A673 (cell line): ENCODE data around the gene DOK1. TPM values are rescaled to one million over a fixed set of nuclear protein-coding genes. Genes with fewer than 3 reads are reported as not detected.

Experiments
- Bru-seq: library from RNA; stranded (reverse); fragments of 400-500 nt; gene quantifications from one replicate; lab custom pipeline; 2021; lab: Mats Ljungman, UMichigan
- BruChase-seq, 2 experiments: library from RNA; stranded (reverse); fragments of 400-500 nt; gene quantifications; one replicate each; lab custom pipeline; 2021; lab: Mats Ljungman, UMichigan
- BruUV-seq: library from RNA; stranded (reverse); fragments of 400-500 nt; replicated peaks from 2 replicates; lab custom pipeline; 2021; lab: Mats Ljungman, UMichigan
- CTCF ChIA-PET: fragments of 300-600 bp; sonication (Branson Sonifier 250); formaldehyde crosslinking; loops from one replicate; lab custom pipeline; 2022; ENCODE audit warnings: antibody characterized with exemption; lab: Charles Lee
- POLR2A ChIA-PET: fragments of 300-600 bp; sonication (Branson Sonifier 250); formaldehyde crosslinking; loops from one replicate; lab custom pipeline; 2022; ENCODE audit warnings: antibody characterized with exemption; ENCODE audit not compliant: low non-redundant PET; lab: Charles Lee
- DNase-seq: peaks from one replicate; pipeline ENCODE4 v3.0.0-alpha.2; 2015; ENCODE audit warnings: low spot score
- H3K27ac ChIP-seq: fragments of 200-600 bp; sonication (generic); 2 replicates; pipeline ENCODE4 v1.5.1; 2016; ENCODE audit warnings: mixed run types, low read depth, mild to moderate bottlenecking, mixed read lengths, antibody characterized with exemption, low read length; ENCODE audit not compliant: poor library complexity, severe bottlenecking
- H3K27me3 ChIP-seq: fragments of 200-600 bp; sonication (generic); replicated peaks from 2 replicates; pipeline ENCODE4 v1.6.1; 2017; ENCODE audit warnings: mixed run types, low read depth, mild to moderate bottlenecking, mixed read lengths, antibody characterized with exemption, low read length; ENCODE audit not compliant: insufficient read depth, poor library complexity
- H3K36me3 ChIP-seq: fragments of 200-600 bp; sonication (generic); 2 replicates; pipeline ENCODE4 v1.6.1; 2016; ENCODE audit warnings: mixed run types, mild to moderate bottlenecking, mixed read lengths, antibody characterized with exemption, low read length; ENCODE audit not compliant: insufficient read depth, poor library complexity, severe bottlenecking
- H3K4me1 ChIP-seq: fragments of 200-600 bp; sonication (generic); 2 replicates; pipeline ENCODE4 v1.6.1; 2017; ENCODE audit warnings: mixed run types, mild to moderate bottlenecking, mixed read lengths, antibody characterized with exemption, low read length; ENCODE audit not compliant: insufficient read depth, poor library complexity, severe bottlenecking
- H3K4me3 ChIP-seq: fragments of 200-600 bp; sonication (generic); 2 replicates; pipeline ENCODE4 v1.5.1; 2016; ENCODE audit warnings: low read depth, mixed run types, mild to moderate bottlenecking, mixed read lengths, low read length; ENCODE audit not compliant: poor library complexity, severe bottlenecking
- H3K9me3 ChIP-seq: fragments of 200-600 bp; sonication (generic); 2 replicates; pipeline ENCODE4 v1.6.1; 2016; ENCODE audit warnings: mixed run types, low read depth, mild to moderate bottlenecking, mixed read lengths, antibody characterized with exemption, low read length; ENCODE audit not compliant: poor library complexity, severe bottlenecking
- CTCF ChIP-seq: fragments of 300-800, 200-600 bp; sonication (generic); conservative IDR thresholded peaks from 2 replicates; pipeline ENCODE4 v1.5.1; 2017; ENCODE audit warnings: low read depth, mild to moderate bottlenecking, antibody characterized with exemption, low read length, moderate library complexity, mixed read lengths
- EZH2 ChIP-seq: fragments of 200-600 bp; sonication (generic); IDR thresholded peaks from 2 replicates; pipeline ENCODE4 v1.6.1; 2017; ENCODE audit warnings: borderline replicate concordance, low read depth, mild to moderate bottlenecking, mixed read lengths, antibody characterized with exemption, low read length; ENCODE audit not compliant: poor library complexity, severe bottlenecking
- intact Hi-C: fragments of 100-400 bp; cut with micrococcal nuclease; formaldehyde crosslinking; loops from one replicate; pipeline ENCODE4 v1.10.0; 2022; ENCODE audit not compliant: unreplicated experiment
- long read RNA-seq: library from polyadenylated mRNA; stranded (forward); transcript quantifications from one replicate; pipeline ENCODE4 v2.0.0, GENCODE V29; 2022
- total RNA-seq: library from RNA; stranded (reverse); gene quantifications from 2 replicates; pipeline ENCODE4 v1.2.3, GENCODE V29; 2021

Gene DOK1
- total RNA-seq (18.4 and 20.7 TPM in 2 replicates), Bru-seq, nascent RNA (percentile 50 among the genes with signal in this experiment), BruChase-seq, experiment 1, labeled RNA remaining after a 2-hour chase (percentile 48 among the genes with signal in this experiment), BruChase-seq, experiment 2, labeled RNA remaining after a 6-hour chase (percentile 46 among the genes with signal in this experiment)
- long read RNA-seq, transcript DOK1-201 (5 exons, 2,555 nt) = major isoform, 29 of 51 reads
- long read RNA-seq, partial matches to known transcripts = 9 of 51 reads
- long read RNA-seq, other reads (novel, unspliced or antisense) = 6 of 51 reads

GRCh38 chr2:74553892-74554819, at the start of gene DOK1, which contains the start of gene LOXL3:
DOK1 (plus strand) TSS chr2:74554720; CDS start chr2:74554755, 35 bp downstream.
LOXL3 (minus strand) TSS chr2:74553942; CDS start chr2:74552634, 1,308 bp downstream.
- peak; percentile 85 for DNase-seq
- BruUV-seq = no TSS peak
- POLR2A ChIA-PET = interaction anchor here (0.7 kb wide), 1 partner anchor 15 kb away, joined by 43 read pairs; no protein-coding TSS in a partner anchor

GRCh38 chr2:74505448-74506246, 48.9 kb upstream of the DOK1 start:
- DNase-seq = no peak
- no TSS peak for BruUV-seq
- CTCF ChIA-PET = no interaction called here
- intact Hi-C loops = loop anchor here (2.0 kb wide), 1 partner anchor 23 kb away; the partner anchor contains the start of genes AUP1 and HTRA2
- Histone ChIP-seq H3K4me3 (peak overlapping the region; percentile 0), H3K27ac (no peak overlapping the region), H3K9me3 (no peaks in the 10 kb centered on the region), H3K36me3 (peaks cover 14% of the 10 kb centered on the region), H3K4me1 (peaks cover 13% of the 10 kb centered on the region), H3K27me3 (no peaks in the 10 kb centered on the region)
- no peak for TF ChIP-seq CTCF
- TF ChIP-seq EZH2 = no peak
- POLR2A ChIA-PET = no interaction called here

More at GRCh38 chr2:74553892-74554819, at the start of gene DOK1, which contains the start of gene LOXL3:
- Histone ChIP-seq H3K27ac (peak within 1 kb of the TSS; percentile 78), H3K27me3 (no peaks in the 10 kb centered on the region), H3K36me3 (peaks cover 7% of the 10 kb centered on the region), H3K4me1 (peaks cover 3% of the 10 kb centered on the region), H3K9me3 (no peaks in the 10 kb centered on the region), H3K4me3 (peak within 1 kb of the TSS; percentile 76)
- TF ChIP-seq EZH2 = no peak
- TF ChIP-seq CTCF = no peak
- intact Hi-C loops = no loop called here
- CTCF ChIA-PET = no interaction called here
